Cortex of kidney (tissue), 1 donor: Measurements from ENCODE around the gene GRAMD4.

Source experiments
- DNase-seq: peaks from one replicate; lab custom pipeline; 2025; lab: John Stamatoyannopoulos, UW

GRAMD4 gene

GRCh38 chr22:46655861-46656608 lies 35.8 kb downstream of the GRAMD4 start:
- no peak for DNase-seq

GRCh38 chr22:46656856-46657654 lies 36.9 kb downstream of the GRAMD4 start:
- DNase-seq: no peak

- no peak for DNase-seq
Measured at GRCh38 chr22:46657655-46657953, 37.4 kb downstream of the GRAMD4 start.

- no peak for DNase-seq
Measured at GRCh38 chr22:46657996-46658947, 38.1 kb downstream of the GRAMD4 start.

- DNase-seq: no peak
Measured at GRCh38 chr22:46659059-46659790, 39.0 kb downstream of the GRAMD4 start.

GRCh38 chr22:46659791-46660186 lies 39.6 kb downstream of the GRAMD4 start:
- DNase-seq: no peak

GRCh38 chr22:46660604-46661201 lies 40.5 kb downstream of the GRAMD4 start:
- DNase-seq: no peak

GRCh38 chr22:46661221-46661851 lies 41.1 kb downstream of the GRAMD4 start:
- no peak for DNase-seq

- DNase-seq: no peak
Measured at GRCh38 chr22:46662226-46662625, 42.0 kb downstream of the GRAMD4 start.

- DNase-seq: no peak
Measured at GRCh38 chr22:46663001-46663400, 42.8 kb downstream of the GRAMD4 start.

GRCh38 chr22:46663436-46664100 lies 43.4 kb downstream of the GRAMD4 start:
- no peak for DNase-seq

GRCh38 chr22:46664301-46664855 lies 44.2 kb downstream of the GRAMD4 start:
- no peak for DNase-seq

GRCh38 chr22:46665151-46665695 lies 45.0 kb downstream of the GRAMD4 start:
- no peak for DNase-seq

- DNase-seq: no peak
Measured at GRCh38 chr22:46665751-46666280, 45.6 kb downstream of the GRAMD4 start.

GRCh38 chr22:46666577-46667244 lies 46.5 kb downstream of the GRAMD4 start:
- no peak for DNase-seq

- DNase-seq: no peak
Measured at GRCh38 chr22:46667245-46667623, 47.0 kb downstream of the GRAMD4 start.

- no peak for DNase-seq
Measured at GRCh38 chr22:46668116-46668515, 47.9 kb downstream of the GRAMD4 start.

GRCh38 chr22:46669201-46669600 lies 49.0 kb downstream of the GRAMD4 start:
- DNase-seq: no peak
